ENCODE results near the gene GLI2.

- TF ChIP-seq SUZ12 (IDR thresholded peaks at IDR 0.05) (no peak), FOXK2 (IDR thresholded peaks at IDR 0.05) (no peak), TARDBP (IDR thresholded peaks at IDR 0.05) (no peak), BHLHE40 (IDR thresholded peaks at IDR 0.05; ENCODE audit: borderline replicate concordance) (no peak), HDGF (IDR thresholded peaks at IDR 0.05; ENCODE audit: borderline replicate concordance) (no peak), FOXM1 (IDR thresholded peaks at IDR 0.05; ENCODE audit: borderline replicate concordance) (no peak), CTBP1 (IDR thresholded peaks at IDR 0.05; ENCODE audit: borderline replicate concordance) (no peak), ZNF384 (IDR thresholded peaks at IDR 0.05) (no peak), SP1 (IDR thresholded peaks at IDR 0.05) (no peak), L3MBTL2 (conservative IDR thresholded peaks at IDR 0.05) (no peak), LEF1 (IDR thresholded peaks at IDR 0.05; ENCODE audit: borderline replicate concordance) (no peak)
- TF ChIP-seq, protein P1, sequence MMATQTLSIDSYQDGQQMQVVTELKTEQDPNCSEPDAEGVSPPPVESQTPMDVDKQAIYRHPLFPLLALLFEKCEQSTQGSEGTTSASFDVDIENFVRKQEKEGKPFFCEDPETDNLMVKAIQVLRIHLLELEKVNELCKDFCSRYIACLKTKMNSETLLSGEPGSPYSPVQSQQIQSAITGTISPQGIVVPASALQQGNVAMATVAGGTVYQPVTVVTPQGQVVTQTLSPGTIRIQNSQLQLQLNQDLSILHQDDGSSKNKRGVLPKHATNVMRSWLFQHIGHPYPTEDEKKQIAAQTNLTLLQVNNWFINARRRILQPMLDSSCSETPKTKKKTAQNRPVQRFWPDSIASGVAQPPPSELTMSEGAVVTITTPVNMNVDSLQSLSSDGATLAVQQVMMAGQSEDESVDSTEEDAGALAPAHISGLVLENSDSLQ (IDR thresholded peaks at IDR 0.05): no peak
Observed at GRCh38 chr2:120700659-120701058, 35.0 kb upstream of the GLI2 start.
